Activated B cell treated with CpG ODN at 0.5 μM for 24 hours (primary cell): ENCODE results near the gene ELK4. TPM values are rescaled to one million over a fixed set of nuclear protein-coding genes. Genes with fewer than 3 reads are reported as not detected.

Source experiments
- ATAC-seq: fragments of 200-7000 bp; cut with Tn5 transposase; one replicate; pipeline ENCODE4 v1.10.0; 2021; ENCODE audit warnings: low read depth, mild to moderate bottlenecking, moderate library complexity
- CTCF ChIA-PET: fragments of 350-600 bp; sonication (Branson Sonifier 250); formaldehyde crosslinking; loops from one replicate; lab custom pipeline; 2021; ENCODE audit warnings: antibody characterized with exemption; lab: Charles Lee
- POLR2A ChIA-PET: fragments of 350-600 bp; sonication (Branson Sonifier 250); formaldehyde crosslinking; loops from one replicate; lab custom pipeline; 2021; ENCODE audit warnings: antibody characterized with exemption; lab: Charles Lee
- DNase-seq: peaks from one replicate; pipeline ENCODE4 v3.0.0; 2022
- H3K27ac Mint-ChIP-seq: one replicate; pipeline ENCODE4 v1.8.0; 2020; ENCODE audit warnings: mixed read lengths
- H3K27me3 Mint-ChIP-seq: one replicate; pipeline ENCODE4 v1.8.0; 2021; ENCODE audit warnings: mixed read lengths
- H3K36me3 Mint-ChIP-seq: one replicate; pipeline ENCODE4 v1.8.0; 2021; ENCODE audit warnings: low read depth, mixed read lengths
- H3K4me1 Mint-ChIP-seq: one replicate; pipeline ENCODE4 v1.8.0; 2021; ENCODE audit warnings: mixed read lengths
- H3K4me3 Mint-ChIP-seq: one replicate; pipeline ENCODE4 v1.8.0; 2020; ENCODE audit warnings: mild to moderate bottlenecking, mixed read lengths
- H3K9me3 Mint-ChIP-seq: one replicate; pipeline ENCODE4 v1.8.0; 2020; ENCODE audit warnings: mixed read lengths
- CTCF ChIP-seq: fragments of 200-600 bp; IDR thresholded peaks from one replicate; pipeline ENCODE4 v1.8.0; 2022; ENCODE audit warnings: antibody characterized with exemption, mild to moderate bottlenecking
- intact Hi-C: fragments of 100-400 bp; cut with micrococcal nuclease; formaldehyde crosslinking; loops from one replicate; pipeline ENCODE4 v1.15.1; 2024
- total RNA-seq: library from RNA; stranded (reverse); gene quantifications from 2 replicates; pipeline ENCODE4 v1.2.3, GENCODE V29; 2022

The ELK4 gene
- total RNA-seq, 1 donor from 2014 or later: 141 TPM

DNA sequence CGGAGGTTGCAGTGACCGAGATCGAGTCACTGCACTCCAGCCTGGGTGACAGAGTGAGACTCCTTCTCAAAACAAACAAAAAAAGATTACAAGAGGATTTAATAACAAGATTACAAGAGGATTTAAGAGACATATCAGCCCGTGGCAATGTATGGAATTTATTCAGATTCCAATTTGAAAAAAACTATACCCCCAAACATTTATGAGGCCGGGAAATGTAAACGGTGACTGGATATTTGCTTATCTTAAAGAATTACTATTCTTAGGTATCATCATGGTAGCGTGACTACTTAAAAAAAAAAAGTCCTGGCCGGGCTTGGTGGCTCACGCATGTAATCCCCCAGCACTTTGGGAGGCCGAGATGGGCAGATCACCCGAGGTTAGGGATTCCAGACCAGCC, 21.2 kb upstream of the ELK4 start:
- ChIA-PET CTCF (interaction anchor here (9.8 to 18.8 kb wide), 2 partner anchors 55 to 60 kb away, joined by 298 to 628 read pairs; no protein-coding TSS in a partner anchor), POLR2A (interaction anchor here (0.6 to 0.7 kb wide), 2 partner anchors 9 kb away, joined by 3 to 4 read pairs; no protein-coding TSS in a partner anchor)
- no peaks in the 10 kb centered on the region for H3K36me3 Mint-ChIP-seq
- TF ChIP-seq CTCF: no peak
- H3K4me1 Mint-ChIP-seq: peaks cover 1% of the 10 kb centered on the region
- no peaks in the 10 kb centered on the region for H3K27me3 Mint-ChIP-seq
- DNase-seq (no peak), ATAC-seq (no peak)
- H3K4me3 Mint-ChIP-seq: no peak overlapping the region
- H3K27ac Mint-ChIP-seq: no peak overlapping the region
- H3K9me3 Mint-ChIP-seq: no peaks in the 10 kb centered on the region
- intact Hi-C loops: no loop called here

- Mint-ChIP-seq H3K4me3 (no peak overlapping the region), H3K4me1 (peaks cover 1% of the 10 kb centered on the region), H3K27ac (no peak overlapping the region), H3K9me3 (no peaks in the 10 kb centered on the region), H3K36me3 (no peaks in the 10 kb centered on the region), H3K27me3 (no peaks in the 10 kb centered on the region)
- ChIA-PET CTCF (interaction anchor here (1.7 to 1.8 kb wide), 2 partner anchors 8 to 122 kb away, joined by 5 to 8 read pairs; no protein-coding TSS in a partner anchor), POLR2A (no interaction called here)
- DNase-seq: no peak
- TF ChIP-seq CTCF: no peak
- no peak for ATAC-seq
- intact Hi-C loops: no loop called here
These were observed 18.4 kb upstream of the ELK4 start for GRCh38 chr1:205650241-205650640.

GRCh38 chr1:205645519-205645918, 13.7 kb upstream of the ELK4 start:
- Mint-ChIP-seq H3K27ac (no peak overlapping the region), H3K4me3 (no peak overlapping the region), H3K36me3 (no peaks in the 10 kb centered on the region), H3K9me3 (no peaks in the 10 kb centered on the region), H3K4me1 (peaks cover 1% of the 10 kb centered on the region), H3K27me3 (no peaks in the 10 kb centered on the region)
- intact Hi-C loops: no loop called here
- ChIA-PET CTCF (interaction anchor here (1.7 kb wide), 1 partner anchor 10 kb away, joined by 6 read pairs; no protein-coding TSS in a partner anchor), POLR2A (no interaction called here)
- TF ChIP-seq CTCF: no peak
- DNase-seq: no peak
- ATAC-seq: no peak

GRCh38 chr1:205642679-205643307, 11.0 kb upstream of the ELK4 start:
- intact Hi-C loops: no loop called here
- ChIA-PET CTCF (interaction anchor here (0.6 kb wide), 1 partner anchor 82 kb away, joined by 5 read pairs; no protein-coding TSS in a partner anchor), POLR2A (no interaction called here)
- DNase-seq (no peak), ATAC-seq (no peak)
- no peaks in the 10 kb centered on the region for H3K36me3 Mint-ChIP-seq
- no peak overlapping the region for H3K27ac Mint-ChIP-seq
- H3K9me3 Mint-ChIP-seq: no peaks in the 10 kb centered on the region
- no peak for TF ChIP-seq CTCF
- no peaks in the 10 kb centered on the region for H3K4me1 Mint-ChIP-seq
- H3K27me3 Mint-ChIP-seq: no peaks in the 10 kb centered on the region
- no peak overlapping the region for H3K4me3 Mint-ChIP-seq

GRCh38 chr1:205639567-205639966, 7.8 kb upstream of the ELK4 start:
- TF ChIP-seq CTCF: no peak
- DNase-seq (no peak), ATAC-seq (no peak)
- Mint-ChIP-seq H3K36me3 (no peaks in the 10 kb centered on the region), H3K27me3 (no peaks in the 10 kb centered on the region), H3K4me3 (no peak overlapping the region), H3K27ac (no peak overlapping the region), H3K9me3 (no peaks in the 10 kb centered on the region), H3K4me1 (no peaks in the 10 kb centered on the region)
- ChIA-PET POLR2A (no interaction called here), CTCF (no interaction called here)
- intact Hi-C loops: no loop called here
